GM21367 (cell line): ENCODE measurements around the gene KDM4C.
"Not testable (repeated sequence)": the region's sequence is repeated elsewhere in the genome, so short reads cannot be mapped to it uniquely, and the experiment has no call there.

ENCODE experiments used
- ATAC-seq: cut with Tn5 transposase; IDR thresholded peaks from one replicate; pipeline ENCODE4 v1.9.1; 2021; ENCODE audit not compliant: unreplicated experiment

KDM4C gene

DNA sequence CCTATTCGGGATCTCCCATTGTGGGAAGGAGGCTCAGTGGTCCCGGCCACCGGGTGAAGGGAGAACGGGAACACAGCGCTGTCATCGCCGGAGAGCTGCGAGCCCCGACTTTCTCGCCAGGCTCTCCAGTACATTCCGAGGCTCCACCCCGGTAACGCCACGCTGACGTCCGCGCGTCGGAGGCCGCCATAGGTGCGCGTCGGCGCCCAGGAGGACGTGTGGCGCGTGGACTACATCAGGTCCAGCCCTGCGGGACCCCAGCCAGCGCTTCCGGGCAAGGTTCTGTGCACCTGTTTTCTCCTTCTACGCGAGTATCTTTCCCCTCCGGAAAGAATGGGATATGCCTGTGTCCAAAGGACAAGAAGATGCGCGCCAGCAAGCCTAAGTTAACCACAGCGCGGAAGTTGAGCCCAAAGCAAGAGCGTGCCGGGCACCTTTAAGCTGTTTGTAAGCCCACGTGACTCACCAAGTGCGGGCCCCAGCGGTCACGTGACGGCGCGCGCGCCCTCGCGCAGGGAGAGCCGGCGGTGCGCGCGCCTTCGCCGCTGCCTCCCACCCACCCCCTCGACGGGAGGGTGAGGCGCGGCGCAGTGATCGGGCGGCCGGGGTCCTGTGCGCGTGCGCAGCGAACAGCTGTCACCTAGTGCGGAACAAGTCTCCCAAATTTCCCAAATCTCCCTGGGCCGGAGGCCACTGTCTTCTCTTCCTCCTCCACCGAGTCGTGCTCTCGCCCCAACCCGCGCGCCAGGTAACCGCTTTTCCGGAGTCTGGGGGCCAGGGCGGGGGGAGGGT is at the start of gene KDM4C:
Gene KDM4C (plus strand): TSS at position 518 of the 792 bp plus-strand sequence. CDS start 35,016 bp downstream, outside the sequence.
- ATAC-seq = peak; percentile 69

DNA sequence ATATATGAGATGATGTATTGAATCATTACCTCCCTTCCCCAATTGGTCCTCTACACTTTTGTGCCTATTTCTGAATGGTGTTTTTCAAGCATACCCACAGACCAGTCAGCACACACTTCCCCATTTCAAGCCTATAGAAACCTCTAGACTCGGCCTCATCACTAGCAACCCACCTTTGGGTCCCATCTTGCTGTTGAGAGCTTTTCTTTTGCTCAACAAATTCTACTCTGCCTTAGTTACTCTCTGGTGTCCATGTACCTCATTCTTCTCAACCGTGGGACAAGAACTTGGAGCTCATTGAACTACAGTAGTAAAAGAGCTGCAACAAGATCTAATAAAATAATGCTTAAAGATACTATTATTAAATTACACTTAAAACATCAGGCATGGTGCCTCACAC is 49.0 kb upstream of the KDM4C start:
- no peak for ATAC-seq

DNA sequence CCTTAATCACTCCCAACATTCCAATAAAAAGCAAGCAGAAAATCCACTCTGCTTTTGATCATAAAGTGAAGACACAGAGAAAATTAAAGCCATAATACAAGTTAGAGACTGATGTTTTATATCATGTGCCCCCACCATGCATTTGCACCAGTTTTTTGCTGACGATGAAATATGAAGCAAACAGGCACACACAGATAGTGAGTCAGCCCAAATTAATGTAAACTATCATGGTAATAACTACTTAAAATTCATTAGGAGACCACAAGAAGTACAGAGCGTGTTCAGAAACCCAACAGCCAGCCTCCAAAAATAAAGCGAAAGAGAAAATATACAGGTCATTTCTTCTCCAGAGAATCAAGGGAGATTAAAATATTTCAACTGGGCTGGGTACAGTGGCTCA is 46.4 kb upstream of the KDM4C start:
- no peak for ATAC-seq

DNA sequence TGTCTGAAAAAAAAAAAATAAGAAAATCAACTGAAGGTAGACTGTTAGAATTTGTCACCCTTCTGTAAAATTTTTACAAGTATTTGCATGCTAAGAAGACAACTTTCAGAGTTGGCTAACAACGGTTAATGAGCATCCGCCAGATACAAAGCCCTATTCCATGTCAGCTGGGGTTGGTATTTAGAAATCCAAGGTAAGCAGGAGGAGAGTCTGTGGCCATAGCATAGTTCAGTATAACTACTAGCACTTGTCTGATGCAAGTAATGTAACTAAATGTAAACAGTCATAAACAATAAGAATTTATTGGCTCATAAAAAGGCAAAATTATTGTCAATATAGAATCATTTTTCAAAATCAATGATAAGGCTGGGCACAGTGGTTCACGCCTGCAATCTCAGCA is 45.7 kb upstream of the KDM4C start:
- no peak for ATAC-seq

DNA sequence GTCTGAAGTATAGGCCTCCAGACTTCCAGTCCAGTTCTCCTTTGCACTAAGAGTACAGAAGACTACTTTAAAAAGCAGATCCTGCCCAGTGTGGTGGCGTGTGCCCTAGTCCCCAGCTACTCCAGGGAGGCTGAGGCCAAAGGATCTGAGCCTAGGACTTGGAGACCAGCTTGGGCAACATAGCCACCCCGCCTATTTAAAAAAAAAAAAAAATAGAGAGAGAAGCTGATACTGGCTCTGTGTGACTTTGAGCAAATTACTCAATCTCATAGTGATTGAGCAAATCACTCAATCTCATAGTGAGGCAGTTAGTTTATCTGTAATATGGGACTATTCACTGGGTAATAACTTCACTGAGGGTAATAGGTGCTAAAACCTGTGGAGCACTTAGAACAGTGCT is 43.6 kb upstream of the KDM4C start:
- no peak for ATAC-seq

DNA sequence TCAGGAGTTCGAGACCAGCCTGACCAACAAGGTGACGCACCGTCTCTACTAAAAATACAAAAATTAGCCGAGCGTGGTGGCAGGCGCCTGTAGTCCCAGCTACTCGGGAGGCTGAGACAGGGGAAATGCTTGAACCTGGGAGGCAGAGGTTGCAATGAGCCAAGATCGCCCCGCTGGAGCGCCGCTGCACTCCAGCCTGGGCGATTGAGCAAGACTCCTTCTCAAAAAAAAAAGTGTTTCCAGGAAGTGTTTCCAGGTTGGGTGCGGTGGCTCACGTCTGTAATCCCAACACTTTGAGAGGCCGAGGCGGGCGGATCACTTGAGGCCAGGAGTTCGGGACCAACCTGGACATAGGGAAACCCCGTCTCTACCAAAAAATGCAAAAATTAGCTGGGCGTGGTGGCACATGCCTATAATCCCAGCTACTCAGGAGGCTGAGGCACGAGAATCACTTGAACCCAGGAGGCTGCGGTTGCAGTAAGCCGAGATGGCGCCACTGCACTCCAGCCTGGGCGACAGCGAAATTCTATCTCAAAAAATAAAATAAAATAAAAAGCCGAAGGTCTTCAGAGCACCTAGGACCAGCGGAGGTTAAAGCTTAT is 42.5 kb upstream of the KDM4C start:
- ATAC-seq = not testable (repeated sequence)

DNA sequence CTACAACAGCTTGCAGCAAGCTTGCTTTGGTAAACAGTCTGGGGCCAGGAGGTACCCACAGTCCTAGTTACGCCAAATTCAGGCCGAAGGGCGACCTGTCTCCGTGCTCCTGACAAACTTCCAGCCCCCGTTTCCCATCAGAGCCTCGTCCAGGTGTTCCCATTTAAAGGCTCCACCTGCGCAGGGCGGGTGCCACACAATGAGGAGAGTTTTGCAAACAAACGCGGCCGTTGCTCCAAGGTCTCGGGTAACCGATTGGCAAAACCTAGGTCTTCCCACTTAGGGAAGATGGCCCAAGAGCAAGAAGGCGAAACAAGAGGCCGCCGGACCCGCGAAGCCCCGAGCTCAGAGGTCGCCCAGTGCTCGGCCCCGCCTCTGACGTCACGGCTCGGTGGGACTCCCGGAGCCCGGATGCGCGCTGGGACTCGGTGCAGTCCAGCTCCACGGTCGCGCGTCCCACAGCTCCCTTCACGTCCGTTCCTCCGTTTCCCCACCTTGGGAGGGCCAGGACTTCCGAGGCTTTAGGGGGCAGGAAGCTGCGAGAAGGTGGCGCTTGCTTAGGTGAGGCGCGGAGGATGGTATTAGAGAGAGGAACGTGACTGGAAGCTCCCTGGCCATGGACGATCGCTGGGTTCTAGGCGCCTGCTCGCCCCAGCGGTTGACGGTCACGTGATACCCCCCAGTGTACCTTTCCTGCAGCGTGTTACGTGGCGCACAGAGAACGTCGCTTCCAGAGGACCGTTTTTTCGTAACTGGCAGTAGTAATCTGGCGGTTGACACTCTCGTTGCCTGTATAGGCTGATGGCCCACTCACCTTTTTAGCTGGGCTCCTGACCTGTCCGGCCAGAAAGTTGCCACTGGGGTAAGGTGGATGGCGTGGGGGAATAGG is 41.8 kb upstream of the KDM4C start:
- peak; percentile 73 for ATAC-seq

DNA sequence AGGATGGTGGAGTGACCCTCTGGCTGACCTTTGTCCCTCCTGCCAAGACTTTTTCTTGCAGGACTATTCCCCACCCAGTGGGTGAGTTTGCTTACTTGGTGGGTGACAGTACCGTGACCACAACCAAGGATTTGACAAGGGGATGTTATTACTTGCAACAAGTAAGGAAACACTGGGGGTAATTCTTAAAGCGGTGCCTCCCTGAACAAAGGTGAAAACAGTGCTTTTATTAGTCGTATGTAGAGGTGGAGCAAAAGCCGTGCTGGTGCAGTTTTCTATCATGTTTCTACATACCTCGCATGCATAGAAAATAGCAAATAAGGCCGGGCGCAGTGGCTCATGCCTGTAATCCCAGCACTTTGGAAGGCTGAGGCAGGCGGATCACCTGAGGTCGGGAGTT is 41.0 kb upstream of the KDM4C start:
- no peak for ATAC-seq

DNA sequence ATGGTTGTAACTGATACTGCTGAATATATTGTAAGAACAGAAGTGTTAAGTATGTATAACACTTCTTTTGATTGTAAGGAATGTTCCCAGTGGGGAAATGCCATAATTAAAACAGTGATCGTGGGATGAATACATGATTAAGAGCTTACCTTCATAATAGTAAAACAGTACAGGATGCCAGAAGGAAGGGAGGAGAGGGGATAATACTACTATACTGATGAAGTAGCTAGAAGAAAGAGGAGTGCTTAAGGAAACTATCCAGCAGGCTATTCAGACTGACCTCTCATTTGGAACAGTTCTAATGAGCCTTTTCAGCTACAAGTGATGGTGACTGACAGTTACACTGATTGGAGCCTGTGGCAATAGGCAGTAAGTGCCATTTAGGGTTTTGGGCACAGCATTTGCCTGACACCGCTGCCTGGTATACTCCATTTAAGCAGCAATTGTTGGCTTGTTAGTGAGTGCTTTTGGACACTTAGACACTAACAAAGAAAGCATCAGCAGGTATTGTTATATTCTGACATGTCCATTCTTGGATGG is 33.8 kb upstream of the KDM4C start:
- ATAC-seq = no peak

DNA sequence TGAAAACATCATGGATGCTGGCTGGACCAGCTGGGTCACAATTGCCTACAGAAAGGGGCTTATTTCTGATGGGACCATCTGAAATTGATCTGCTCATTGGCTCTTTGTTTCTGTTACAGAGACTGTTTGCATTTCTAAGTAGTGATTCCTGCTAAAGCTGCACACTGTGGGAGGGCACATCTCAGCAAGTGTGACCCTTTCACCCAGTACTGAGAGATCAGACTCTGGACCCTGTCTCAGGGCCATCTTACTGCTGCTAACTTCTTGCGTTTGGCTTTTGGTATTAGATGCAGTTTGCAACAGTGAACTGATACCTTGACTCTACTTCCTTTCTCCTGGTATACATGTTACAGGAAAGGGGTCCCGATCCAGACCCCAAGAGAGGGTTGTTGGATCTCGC is 24.5 kb upstream of the KDM4C start:
- no peak for ATAC-seq

DNA sequence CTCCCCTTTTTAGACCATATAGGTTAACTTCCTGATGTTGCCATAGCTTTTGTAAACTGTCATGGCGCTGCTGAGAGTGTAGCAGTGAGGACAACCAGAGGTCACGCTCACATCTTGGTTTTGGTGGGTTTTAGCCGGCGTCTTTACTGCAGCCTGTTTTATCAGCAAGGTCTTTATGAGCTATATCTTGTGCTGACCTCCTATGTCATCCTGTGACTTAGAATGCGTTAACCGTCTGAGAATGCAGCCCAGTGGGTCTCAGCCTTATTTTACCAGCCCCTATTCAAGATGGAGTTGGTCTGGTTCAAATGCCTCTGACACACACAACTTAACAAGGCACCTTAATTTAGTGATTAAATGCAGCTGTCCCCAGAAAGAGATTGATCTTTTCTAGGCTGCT is 23.9 kb upstream of the KDM4C start:
- ATAC-seq = no peak

DNA sequence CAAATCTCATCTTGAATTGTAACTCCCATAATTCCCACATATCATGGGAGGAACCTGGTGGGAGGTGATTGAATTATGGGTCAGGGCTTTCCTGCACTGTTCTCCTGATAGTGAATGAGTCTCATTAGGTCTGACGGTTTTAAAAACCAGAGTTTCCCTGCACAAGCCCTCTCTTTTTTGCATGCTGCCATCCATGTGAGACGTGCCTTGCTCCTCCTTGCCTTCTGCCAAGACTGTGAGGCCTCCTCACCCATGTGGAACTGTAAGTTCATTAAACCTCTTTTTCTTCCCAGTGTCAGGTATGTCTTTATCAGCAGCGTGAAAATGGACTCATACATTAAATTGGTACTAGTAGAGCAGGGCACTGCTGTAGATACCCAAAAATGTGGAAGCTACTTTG is 22.4 kb upstream of the KDM4C start:
- ATAC-seq = no peak

DNA sequence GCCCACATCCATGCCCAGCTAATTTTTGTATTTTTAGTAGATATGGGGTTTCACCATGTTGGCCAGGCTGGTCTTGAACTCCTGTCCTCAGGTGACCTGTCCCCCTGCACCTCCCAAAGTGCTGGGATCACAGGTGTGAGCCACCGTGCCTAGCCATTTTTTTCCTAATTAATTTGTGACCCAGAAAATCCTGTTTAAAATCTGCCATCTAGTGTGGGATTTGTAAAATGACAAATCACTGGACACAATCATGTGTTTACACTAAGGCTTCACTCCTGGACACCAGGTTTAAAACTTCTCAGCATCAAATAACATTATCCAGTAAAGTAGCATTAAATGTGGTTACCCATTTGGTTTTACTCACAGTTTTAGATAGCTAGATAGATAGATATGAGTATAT is 18.6 kb upstream of the KDM4C start:
- no peak for ATAC-seq

DNA sequence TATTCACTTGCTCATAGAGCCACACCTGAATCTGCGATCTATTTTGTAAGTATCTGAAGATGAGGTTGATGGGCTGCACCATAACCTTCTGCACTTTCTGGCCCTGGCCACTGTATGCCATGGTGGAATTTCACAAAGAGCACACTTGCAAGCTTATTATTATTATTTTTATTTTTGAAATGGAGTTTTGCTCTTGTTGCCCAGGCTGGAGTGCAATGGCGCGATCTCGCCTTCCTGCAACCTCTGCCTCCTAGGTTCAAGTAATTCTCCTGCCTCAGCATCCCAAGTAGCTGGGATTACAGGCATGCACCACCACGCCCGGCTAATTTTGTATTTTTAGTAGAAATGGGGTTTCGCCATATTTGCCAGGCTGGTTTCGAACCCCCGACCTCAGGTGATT is 8.9 kb upstream of the KDM4C start:
- ATAC-seq = not testable (repeated sequence)

DNA sequence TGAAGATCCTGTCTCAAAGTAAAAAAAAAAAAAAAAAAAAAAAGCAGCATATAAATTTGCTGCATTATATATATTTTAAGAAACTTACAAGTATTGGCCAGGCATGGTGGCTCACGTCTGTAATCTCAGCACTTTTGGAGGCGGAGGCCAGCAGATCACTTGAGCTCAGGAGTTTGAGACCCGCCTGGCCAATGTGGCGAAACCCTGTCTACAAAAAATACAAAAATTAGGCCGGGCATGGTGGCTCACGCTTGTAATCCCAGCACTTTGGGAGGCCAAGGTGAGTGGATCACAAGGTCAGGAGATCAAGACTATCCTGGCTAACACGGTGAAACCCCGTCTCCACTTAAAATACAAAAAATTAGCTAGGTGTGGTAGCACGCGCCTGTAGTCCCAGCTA is 2.9 kb upstream of the KDM4C start:
- not testable (repeated sequence) for ATAC-seq

DNA sequence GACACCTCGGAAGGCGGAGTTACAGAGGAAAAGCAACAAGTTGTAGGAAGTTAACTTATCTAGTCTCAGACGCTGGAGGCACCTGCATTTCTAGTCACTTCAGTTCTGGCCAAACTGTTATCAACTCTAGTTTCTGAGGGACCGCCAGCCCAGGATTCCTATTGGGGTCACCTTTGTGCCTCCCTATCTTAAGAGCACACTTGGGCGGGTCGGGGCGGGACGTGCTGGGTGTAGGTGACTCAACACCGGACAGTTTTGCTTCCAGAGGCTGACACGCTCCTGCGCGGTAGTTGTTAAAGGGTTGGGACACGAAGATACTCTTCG is 679 bp upstream of the KDM4C start:
- peak; percentile 31 for ATAC-seq

DNA sequence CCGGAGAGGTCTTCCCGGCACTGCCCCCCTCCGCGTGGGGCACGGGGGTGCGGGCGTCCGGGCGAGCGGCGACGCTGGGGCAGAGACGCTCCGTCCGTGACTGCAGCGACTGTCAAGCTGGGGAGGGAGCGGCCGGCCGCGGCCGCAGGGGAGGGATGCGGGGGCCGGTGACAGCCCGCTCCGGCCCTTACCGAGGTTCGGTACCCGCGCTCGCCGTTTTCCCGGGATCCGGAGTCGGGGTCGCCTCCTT is 400 bp downstream of the KDM4C start:
- peak; percentile 7 for ATAC-seq

DNA sequence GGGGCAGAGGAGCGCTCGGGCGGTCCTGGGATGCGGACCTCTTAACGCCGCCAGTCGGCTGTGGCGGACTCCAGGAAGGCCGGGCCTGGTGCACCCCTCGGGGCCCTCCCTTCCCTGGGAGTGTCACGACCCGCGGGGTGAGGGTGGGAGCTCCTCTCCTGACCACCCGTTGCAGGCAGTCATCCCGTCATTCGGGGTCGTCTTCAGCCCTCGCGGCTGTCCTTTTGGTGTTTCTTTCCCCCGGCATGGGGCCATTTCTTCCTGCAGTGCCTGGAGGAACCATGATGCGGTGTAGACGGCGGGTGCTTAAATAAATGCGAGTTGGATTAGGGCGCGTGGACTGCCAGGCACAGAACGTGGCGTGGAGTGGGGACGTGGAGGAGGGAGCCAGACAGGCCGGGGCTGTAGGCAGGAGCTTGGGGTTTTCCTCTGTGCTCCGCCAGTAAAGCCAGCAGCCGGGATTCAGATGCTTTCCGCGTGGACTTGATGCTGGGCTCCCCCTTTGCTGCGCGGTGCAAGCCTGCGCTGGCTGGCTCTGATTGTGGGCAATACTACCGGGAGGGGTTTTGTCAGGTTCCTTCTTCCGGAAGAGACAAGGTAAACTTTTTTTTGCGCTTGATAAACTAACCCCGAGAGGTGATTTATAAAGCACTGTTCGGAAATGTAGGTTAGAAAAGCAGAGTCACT is 868 bp downstream of the KDM4C start:
- ATAC-seq = peak; percentile 16

DNA sequence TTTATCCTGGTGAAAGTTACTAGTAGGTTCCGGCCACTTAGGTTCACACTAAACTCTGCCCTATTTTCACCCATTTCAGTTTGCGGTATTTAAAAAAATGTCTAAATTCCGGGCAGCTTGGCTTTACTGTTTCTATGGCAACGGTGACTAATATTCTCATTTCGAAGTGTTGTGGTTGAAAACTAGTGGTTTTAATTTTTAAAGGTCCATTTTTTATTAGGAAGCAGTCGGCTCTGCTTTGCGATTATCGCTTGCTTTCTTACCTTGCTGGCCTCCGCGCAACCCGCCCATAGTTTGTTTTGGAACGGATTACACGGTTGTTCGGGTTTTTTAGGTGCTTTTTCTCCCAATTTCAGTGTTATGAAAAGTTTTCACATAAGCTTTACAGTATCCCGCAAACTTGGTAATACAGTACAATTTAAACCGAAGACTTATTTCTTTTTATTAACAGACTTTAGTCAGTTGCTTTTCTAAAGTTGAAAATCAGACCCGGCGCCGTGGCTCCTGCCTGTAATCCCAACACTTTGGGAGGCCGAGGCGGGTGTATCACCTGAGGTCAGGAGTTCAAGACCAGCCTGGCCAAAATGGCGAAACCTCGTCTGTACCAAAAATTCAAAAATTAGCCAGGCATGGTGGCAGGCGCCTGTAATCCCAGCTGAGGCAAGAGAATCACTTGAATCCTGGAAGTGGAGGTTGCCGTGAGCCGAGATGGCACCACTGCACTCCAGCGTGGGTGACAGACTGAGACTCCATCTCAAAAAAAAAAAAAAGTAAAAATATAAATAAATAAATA is 1.6 kb downstream of the KDM4C start:
- ATAC-seq = peak; percentile 4

DNA sequence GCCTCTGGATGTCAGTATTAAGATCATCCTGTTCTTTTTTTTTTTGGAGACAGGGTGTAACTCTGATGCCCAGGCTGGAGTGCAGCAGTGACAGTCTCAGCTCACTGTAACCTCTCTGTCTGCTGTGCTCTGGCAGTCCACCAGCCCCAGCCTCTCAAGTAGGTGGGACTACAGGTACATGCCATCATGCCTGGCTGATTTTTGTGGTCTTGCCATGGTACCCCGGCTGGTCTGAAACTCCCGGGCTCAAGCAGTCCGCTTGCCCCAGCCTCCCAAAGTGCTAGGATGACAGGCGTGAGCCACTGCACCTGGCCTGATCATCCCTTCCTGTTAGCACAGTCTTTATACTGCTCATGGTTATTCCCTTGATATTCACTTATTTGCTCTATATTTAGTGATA is 3.5 kb downstream of the KDM4C start:
- ATAC-seq = no peak

DNA sequence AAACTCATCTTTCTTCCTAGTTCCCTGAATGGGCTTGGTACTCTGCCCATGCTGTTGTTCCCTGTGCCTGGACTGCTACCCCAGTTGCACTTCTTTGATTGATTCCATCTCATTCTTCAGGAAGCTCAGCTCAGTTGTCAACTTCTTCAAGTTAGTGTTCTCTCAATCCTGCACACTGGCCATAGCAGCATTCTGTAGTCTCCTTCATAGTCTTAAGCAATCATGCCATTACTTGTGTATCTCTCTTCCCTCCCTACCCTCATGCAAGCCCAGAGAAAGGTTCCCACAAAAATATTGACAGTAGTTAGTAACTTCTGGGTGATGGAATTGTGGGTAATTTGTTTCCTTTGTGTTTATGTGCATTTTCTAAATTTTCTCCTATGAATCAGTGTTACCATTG is 5.5 kb downstream of the KDM4C start:
- ATAC-seq = no peak
